Left ventricle myocardium superior (tissue), 1 donor: ENCODE results near the gene GPR157. TPM values are rescaled to one million over a fixed set of nuclear protein-coding genes. Genes with fewer than 3 reads are reported as not detected.
"Not testable (repeated sequence)": the region's sequence is repeated elsewhere in the genome, so short reads cannot be mapped to it uniquely, and the experiment has no call there.

ENCODE experiments used
- ATAC-seq: fragments of 200-7000 bp; cut with Tn5 transposase; one replicate; pipeline ENCODE4 v1.9.1; 2020; ENCODE audit warnings: mild to moderate bottlenecking, moderate library complexity
- DNase-seq: peaks from one replicate; pipeline ENCODE4 v3.0.0-alpha.2; 2020
- intact Hi-C: fragments of 100-400 bp; cut with micrococcal nuclease; formaldehyde crosslinking; loops from one replicate; pipeline ENCODE4 v1.11.0; 2022
- total RNA-seq: library from RNA; stranded (reverse); fragmentation: NEBNext Ultra II Directional; extraction: Animal tissue kit (Norgen Biotek cat#: 25700); gene quantifications from one replicate; pipeline ENCODE4 v1.2.1, GENCODE V29; 2021
- donor health status: DM: no; HTN: yes; CAD: no; lungs with severe emphysema.

The GPR157 gene
- total RNA-seq, 1 donor from 2014 or later, result 42.2 TPM

GRCh38 chr1:9149837-9150581, 21.1 kb upstream of the GPR157 start:
- DNase-seq (peak; percentile 64), ATAC-seq (peak; percentile 69)
- intact Hi-C loops, result no loop called here

- no peak for DNase-seq
- peak; percentile 22 for ATAC-seq
- intact Hi-C loops, result no loop called here
Observed at GRCh38 chr1:9149151-9149550, 20.2 kb upstream of the GPR157 start.

- DNase-seq (no peak), ATAC-seq (no peak)
- intact Hi-C loops, result no loop called here
Observed at GRCh38 chr1:9146156-9146555, 17.3 kb upstream of the GPR157 start.

DNA sequence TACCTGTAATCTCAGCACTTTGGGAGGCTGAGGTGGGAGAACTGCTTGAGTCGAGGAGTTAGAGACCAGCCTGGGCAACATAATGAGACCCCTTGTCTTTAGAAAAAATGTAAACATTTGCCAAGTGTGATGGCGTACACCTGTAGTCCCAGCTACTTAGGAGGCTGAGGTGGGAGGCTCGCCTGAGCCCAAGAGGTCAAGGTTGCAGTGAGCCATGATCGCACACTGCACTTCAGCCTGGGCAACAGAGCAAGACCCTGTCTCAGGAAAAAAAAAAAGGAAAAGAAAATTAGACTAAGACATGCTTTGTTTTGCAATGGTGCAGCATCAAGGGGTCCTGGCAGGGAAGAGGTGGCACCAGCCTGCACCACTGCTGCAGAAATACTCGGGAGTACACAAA, 16.8 kb upstream of the GPR157 start:
- no peak for ATAC-seq
- no peak for DNase-seq
- intact Hi-C loops, result no loop called here

DNA sequence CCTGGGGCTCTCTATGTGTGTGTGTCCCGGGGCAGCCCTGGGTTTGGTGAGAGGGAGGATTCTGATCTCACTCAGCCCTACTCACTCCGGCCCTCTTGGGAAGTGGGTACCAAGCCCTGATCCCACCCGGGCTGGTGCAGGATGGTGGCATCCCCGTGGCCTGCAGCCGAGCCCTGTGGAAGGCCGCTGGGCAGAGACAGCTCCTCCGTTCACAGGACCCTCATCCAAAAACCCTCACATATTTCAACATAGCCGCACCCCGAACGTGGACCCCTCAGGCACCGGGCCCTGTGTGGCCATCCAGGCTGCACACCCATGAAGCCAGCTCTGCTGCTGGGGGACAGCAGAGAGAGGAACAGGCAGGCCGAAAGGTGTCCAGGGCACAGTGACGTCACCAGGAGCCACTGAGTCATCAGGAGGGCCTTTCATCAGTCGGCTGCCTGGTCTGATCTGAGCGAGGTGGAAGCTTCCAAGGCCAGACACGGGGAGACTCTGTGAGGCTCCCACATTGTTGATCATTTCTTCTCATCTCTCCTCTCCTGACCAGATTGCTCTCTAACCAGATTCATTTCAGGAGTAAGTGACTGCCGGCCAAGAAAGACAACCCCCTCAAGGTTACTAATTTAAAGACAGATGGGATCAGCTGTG, 16.2 kb upstream of the GPR157 start:
- ATAC-seq (no peak), DNase-seq (no peak)
- intact Hi-C loops, result no loop called here

- intact Hi-C loops, DNase-seq, ATAC-seq: not testable (repeated sequence)
Observed at GRCh38 chr1:9144494-9144893, 15.6 kb upstream of the GPR157 start.

DNA sequence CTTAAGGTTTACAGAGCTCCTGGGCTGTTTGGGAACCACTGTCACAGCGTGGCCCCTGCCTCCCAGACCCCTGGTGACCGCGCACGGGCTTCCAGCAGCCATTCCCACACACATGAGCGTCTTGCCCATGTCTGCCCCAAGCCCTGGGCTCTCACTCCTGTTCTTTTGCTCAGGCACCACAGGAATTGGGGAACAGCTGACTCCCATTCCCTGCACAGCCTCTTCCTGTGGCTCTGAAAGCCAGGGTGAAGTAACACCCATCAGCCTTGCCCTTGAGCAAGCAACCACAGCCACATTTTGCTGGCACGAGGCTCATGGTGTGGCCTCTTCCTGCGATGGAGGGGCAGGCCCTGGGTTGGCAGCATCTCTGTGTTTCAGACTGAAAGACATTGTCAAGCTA, 14.3 kb upstream of the GPR157 start:
- DNase-seq (no peak), ATAC-seq (peak; percentile 36)
- intact Hi-C loops, result no loop called here

DNA sequence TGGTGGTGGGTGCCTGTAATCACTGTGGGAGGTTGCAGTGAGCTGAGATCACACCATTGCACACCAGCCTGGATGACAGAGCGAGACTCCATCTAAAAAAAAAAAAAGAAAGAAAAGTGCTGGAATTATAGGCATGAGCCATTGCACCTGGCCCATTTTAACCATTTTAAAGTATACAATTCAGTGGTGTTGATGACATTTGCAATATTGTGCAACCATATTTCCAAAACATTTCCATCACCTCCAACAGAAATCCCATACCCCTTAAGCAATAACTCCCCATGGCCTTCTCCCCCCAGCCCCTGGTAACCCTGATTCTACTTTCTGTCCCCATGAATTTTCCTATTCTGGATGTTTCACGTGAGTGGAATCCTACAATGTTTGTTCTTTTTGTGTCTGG, 11.0 kb upstream of the GPR157 start:
- DNase-seq, result no peak
- no peak for ATAC-seq
- intact Hi-C loops, result loop anchor here (10.0 kb wide), 1 partner anchor 55 kb away; no protein-coding TSS in a partner anchor

DNA sequence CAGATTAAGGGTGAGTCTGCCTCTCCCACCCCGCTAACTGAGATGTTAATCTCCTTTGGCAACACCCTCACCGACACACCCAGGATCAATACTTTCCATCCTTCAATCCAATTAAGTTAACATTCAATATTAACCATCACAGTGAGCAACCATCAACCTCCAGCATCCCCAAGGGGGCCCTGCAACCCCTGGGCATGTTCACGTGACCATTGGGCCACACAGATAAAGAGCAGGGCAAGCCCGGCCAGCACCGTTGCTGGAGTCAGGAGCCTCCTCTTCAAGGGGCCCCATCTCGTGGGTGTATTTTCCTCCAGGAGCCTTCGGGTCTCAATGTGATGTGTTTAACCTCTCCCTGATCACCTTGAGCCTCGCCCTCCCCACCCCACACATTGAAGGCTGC, 8.0 kb upstream of the GPR157 start:
- intact Hi-C loops, result loop anchor here (10.0 kb wide), 1 partner anchor 58 kb away; no protein-coding TSS in a partner anchor
- DNase-seq (no peak), ATAC-seq (no peak)

DNA sequence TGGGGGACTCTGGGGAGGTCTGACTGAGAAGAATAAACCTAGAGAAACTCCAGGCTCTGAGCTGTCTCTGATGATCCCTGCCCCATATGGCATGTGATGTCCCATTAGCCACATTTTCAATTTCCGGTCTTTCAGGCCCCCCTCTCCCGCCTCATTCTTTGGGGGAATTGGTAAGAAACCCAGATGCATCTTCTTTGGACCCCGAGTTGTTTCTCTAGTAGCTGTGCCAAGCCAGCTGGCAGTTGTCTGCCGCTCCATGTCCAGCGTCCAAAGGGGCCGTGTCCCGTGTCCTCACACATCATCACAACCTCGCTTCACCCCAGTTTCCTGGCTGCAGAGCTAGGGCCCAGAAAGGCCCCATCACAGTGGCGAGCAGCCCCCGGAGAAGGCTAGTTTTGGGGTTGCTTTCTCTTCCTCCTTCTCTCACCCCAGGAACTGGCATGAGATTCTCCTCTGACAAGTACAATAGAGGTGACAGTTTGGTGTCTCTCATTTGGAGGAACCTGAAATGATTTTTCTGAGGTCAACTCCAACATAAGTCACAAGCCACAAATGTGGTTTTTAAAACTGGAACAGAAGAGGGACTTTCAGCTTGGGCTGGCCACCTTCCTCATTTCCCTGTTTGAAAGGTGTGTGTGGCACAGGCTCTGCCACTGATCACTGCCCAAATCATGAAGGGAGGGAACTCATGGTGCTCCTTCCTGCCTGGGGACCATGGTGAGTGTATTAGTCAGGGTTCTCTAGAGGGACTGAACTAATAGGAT, 6.4 kb upstream of the GPR157 start:
- ATAC-seq (peak; percentile 30), DNase-seq (peak; percentile 46)
- intact Hi-C loops, result loop anchor here (10.0 kb wide), 1 partner anchor 60 kb away; no protein-coding TSS in a partner anchor

- intact Hi-C loops, result loop anchor here (10.0 kb wide), 1 partner anchor 61 kb away; no protein-coding TSS in a partner anchor
- no peak for DNase-seq
- no peak for ATAC-seq
Observed at GRCh38 chr1:9133870-9134585, 5.1 kb upstream of the GPR157 start.

- ATAC-seq (peak; percentile 79), DNase-seq (peak; percentile 94)
- intact Hi-C loops, result loop anchor here (10.0 kb wide), 1 partner anchor 65 kb away; no protein-coding TSS in a partner anchor
Observed at GRCh38 chr1:9129266-9130041, 552 bp upstream of the GPR157 start.

GRCh38 chr1:9128166-9128519, 759 bp downstream of the GPR157 start:
- intact Hi-C loops, result no loop called here
- peak; percentile 56 for ATAC-seq
- DNase-seq, result peak; percentile 70

DNA sequence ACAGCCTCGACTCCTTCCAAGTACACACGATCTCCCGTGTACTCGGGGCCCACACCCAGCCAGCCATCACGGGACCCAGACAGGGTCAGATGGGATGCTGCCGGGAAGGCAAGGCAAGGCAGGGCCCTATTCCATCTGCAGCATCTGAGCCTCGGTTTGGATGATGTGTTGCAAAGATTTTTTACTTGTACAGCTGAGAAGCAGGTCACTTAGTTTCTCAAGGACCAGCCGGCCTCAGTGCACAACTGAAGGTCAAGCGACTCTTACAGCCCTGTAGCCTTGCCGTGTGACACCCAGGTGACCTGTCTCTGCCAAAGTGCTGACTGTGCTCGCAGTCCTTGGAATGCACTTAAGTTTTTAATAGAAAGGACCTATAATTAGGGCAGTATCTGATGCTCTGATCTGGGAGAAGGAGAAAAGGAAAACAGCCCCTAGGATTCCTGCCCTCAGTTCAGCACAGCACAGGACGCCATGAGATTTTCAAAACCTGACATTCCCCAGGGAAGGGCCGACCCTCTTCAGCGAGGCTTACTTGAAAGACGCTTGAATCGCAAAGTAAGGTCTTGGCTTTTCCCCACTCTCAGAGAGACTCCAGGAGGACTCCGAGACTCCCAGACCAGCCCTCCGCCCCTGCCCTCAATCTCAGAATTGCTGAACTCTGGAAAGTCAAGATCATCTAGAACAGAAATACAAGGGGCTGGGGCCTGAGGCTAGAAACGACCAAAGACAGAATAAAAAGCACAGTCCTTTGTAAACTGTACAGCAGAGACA, 1.3 kb downstream of the GPR157 start:
- ATAC-seq (peak; percentile 8), DNase-seq (peak; percentile 39)
- intact Hi-C loops, result no loop called here

DNA sequence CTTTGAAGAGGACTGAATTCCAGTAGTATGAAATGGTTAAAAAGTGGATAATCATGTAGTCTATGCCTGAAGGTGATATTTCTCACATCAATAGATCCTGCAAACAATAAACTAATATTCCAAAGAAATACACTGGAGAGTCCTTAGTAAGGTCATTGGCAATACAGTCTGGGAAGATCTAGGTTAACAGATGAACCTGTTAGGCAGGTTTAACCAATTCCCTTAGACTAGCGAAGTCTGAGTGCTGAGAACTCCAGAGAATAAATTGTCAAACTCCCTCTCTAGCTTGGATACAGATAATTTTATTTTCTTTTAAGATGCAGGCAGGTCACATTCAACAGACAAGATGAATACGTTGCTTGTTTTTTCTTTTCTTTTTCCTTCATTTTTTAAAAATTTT, 2.4 kb downstream of the GPR157 start:
- DNase-seq (no peak), ATAC-seq (no peak)
- intact Hi-C loops, result no loop called here

DNA sequence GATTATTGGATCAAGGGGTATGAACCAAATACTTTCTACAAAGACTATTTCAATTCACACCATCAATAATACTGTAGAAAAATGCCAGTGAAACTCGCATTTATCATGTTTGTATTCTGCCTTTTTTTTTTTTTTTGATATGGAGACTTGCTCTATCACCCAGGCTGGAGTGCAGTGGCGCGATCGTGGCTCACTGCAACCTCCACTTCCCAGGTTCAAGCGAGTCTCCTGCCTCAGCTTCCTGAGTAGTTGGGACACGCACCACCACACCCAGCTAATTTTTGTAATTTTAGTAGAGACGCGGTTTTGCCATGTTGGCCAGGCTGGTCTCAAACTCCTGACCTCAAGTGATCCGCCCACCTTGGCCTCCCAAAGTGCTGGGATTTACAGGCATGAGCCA, 3.1 kb downstream of the GPR157 start:
- ATAC-seq, DNase-seq, intact Hi-C loops: not testable (repeated sequence)

- DNase-seq (no peak), ATAC-seq (no peak)
- intact Hi-C loops, result no loop called here
Observed at GRCh38 chr1:9125325-9125724, 3.6 kb downstream of the GPR157 start.

GRCh38 chr1:9124389-9124788, 4.5 kb downstream of the GPR157 start:
- intact Hi-C loops, DNase-seq, ATAC-seq: not testable (repeated sequence)
